HepG2 (cell line): Measurements from ENCODE around the gene IL32. TPM values are rescaled to one million over a fixed set of nuclear protein-coding genes. Genes with fewer than 3 reads are reported as not detected.

Source experiments
- ARID2 ChIP-seq: sonication (generic); formaldehyde crosslinking; IDR thresholded peaks from 2 replicates; pipeline ENCODE4 v1.8.1; 2022; ENCODE audit warnings: mild to moderate bottlenecking, missing genetic modification reagents, borderline replicate concordance
- BRCA1 ChIP-seq: sonication (generic); formaldehyde crosslinking; IDR thresholded peaks from 2 replicates; pipeline ENCODE4 v1.4.0; 2020; ENCODE audit warnings: missing genetic modification reagents
- CC2D1A ChIP-seq: sonication (generic); formaldehyde crosslinking; IDR thresholded peaks from 2 replicates; pipeline ENCODE4 v1.8.1; 2023; ENCODE audit warnings: mild to moderate bottlenecking, missing genetic modification reagents
- CEBPG ChIP-seq: IDR thresholded peaks from 2 replicates; pipeline ENCODE4 v1.6.1; 2016
- EED ChIP-seq: sonication (generic); formaldehyde crosslinking; IDR thresholded peaks from 2 replicates; pipeline ENCODE4 v1.5.0; 2020; ENCODE audit warnings: mild to moderate bottlenecking, missing genetic modification reagents
- ELF4 ChIP-seq: sonication (generic); formaldehyde crosslinking; IDR thresholded peaks from 2 replicates; pipeline ENCODE4 v1.5.0; 2020; ENCODE audit warnings: missing genetic modification reagents, mild to moderate bottlenecking, moderate library complexity, borderline replicate concordance
- HHEX ChIP-seq: IDR thresholded peaks from 2 replicates; pipeline ENCODE4 v1.6.1; 2016; ENCODE audit warnings: control low read depth
- KLF12 ChIP-seq: sonication (generic); formaldehyde crosslinking; IDR thresholded peaks from 2 replicates; pipeline ENCODE4 v1.4.0; 2020; ENCODE audit warnings: missing genetic modification reagents, borderline replicate concordance
- MLLT10 ChIP-seq: sonication (generic); formaldehyde crosslinking; IDR thresholded peaks from 2 replicates; pipeline ENCODE4 v1.4.0; 2020; ENCODE audit warnings: missing genetic modification reagents
- RNF2 ChIP-seq: fragments of 450-650 bp; conservative IDR thresholded peaks from 2 replicates; pipeline ENCODE4 v1.6.1; 2016; ENCODE audit warnings: low read depth
- SRSF1 ChIP-seq: fragments of 200-400 bp; formaldehyde crosslinking; optimal IDR thresholded peaks from 2 replicates; pipeline ENCODE3; 2017; ENCODE audit warnings: mild to moderate bottlenecking, low read depth, low read length, moderate library complexity
- ZKSCAN1 ChIP-seq: fragments of 150-350 bp; IDR thresholded peaks from 2 replicates; pipeline ENCODE4 v1.6.1; 2014; ENCODE audit warnings: low read length
- ZMYM2 ChIP-seq: sonication (generic); formaldehyde crosslinking; IDR thresholded peaks from 2 replicates; pipeline ENCODE4 v1.8.0; 2022; ENCODE audit warnings: mild to moderate bottlenecking, missing genetic modification reagents
- ZNF17 ChIP-seq: sonication (generic); formaldehyde crosslinking; IDR thresholded peaks from 2 replicates; pipeline ENCODE4 v1.5.0; 2020; ENCODE audit warnings: mild to moderate bottlenecking, missing genetic modification reagents
- ZNF251 ChIP-seq: sonication (generic); formaldehyde crosslinking; IDR thresholded peaks from 2 replicates; pipeline ENCODE4 v1.9.0; 2021; ENCODE audit warnings: mild to moderate bottlenecking, missing genetic modification reagents
- polyA plus RNA-seq, 8 experiments: library from polyadenylated mRNA; depleted of rRNA in 3 of 8; stranded (reverse) in 7 of 8; unstranded in 1 of 8; fragments of >200 nt; fragmentation: Illumina TruSeq in 4 of 8; extraction: Trizol in 4 of 8; gene quantifications; 2 replicates each; pipeline versions ENCODE4 v1.2.1 to v1.2.3, GENCODE V29; 2011 to 2016; ENCODE audit warnings: low read depth in 4 of 8, missing spikeins in 1 of 8, mixed read lengths in 1 of 8; ENCODE audit not compliant: insufficient read depth in 1 of 8
- total RNA-seq, 5 experiments: library from RNA; depleted of rRNA; stranded (reverse); fragments of >200 nt; fragmentation: Illumina TruSeq; extraction: Trizol; gene quantifications; 2 replicates each; pipeline ENCODE4 v1.2.3, GENCODE V29; 2016; ENCODE audit warnings: low read depth in 1 of 5
- TF ChIP-seq, protein P1 (sequence below): sonication (generic); formaldehyde crosslinking; IDR thresholded peaks from 2 replicates; pipeline ENCODE4 v1.4.0; 2020; ENCODE audit warnings: missing genetic modification reagents
- TF ChIP-seq, protein P2 (sequence below): sonication (generic); formaldehyde crosslinking; IDR thresholded peaks from 2 replicates; pipeline ENCODE4 v1.5.0; 2020; ENCODE audit warnings: missing genetic modification reagents, mild to moderate bottlenecking, borderline replicate concordance
- TF ChIP-seq, protein P3 (sequence below): sonication (generic); formaldehyde crosslinking; IDR thresholded peaks from 2 replicates; pipeline ENCODE4 v1.4.0; 2020; ENCODE audit warnings: mild to moderate bottlenecking, missing genetic modification reagents
- TF ChIP-seq, protein P4 (sequence below): fragments of 450-650 bp; IDR thresholded peaks from 2 replicates; pipeline ENCODE4 v1.6.1; 2017; ENCODE audit warnings: mild to moderate bottlenecking

The IL32 gene
- total and polyA plus RNA-seq, 2 of the 13 experiments (the other 11 are each of a cell fraction or from before 2014, with no cell fraction given), result 115 to 165 TPM

DNA sequence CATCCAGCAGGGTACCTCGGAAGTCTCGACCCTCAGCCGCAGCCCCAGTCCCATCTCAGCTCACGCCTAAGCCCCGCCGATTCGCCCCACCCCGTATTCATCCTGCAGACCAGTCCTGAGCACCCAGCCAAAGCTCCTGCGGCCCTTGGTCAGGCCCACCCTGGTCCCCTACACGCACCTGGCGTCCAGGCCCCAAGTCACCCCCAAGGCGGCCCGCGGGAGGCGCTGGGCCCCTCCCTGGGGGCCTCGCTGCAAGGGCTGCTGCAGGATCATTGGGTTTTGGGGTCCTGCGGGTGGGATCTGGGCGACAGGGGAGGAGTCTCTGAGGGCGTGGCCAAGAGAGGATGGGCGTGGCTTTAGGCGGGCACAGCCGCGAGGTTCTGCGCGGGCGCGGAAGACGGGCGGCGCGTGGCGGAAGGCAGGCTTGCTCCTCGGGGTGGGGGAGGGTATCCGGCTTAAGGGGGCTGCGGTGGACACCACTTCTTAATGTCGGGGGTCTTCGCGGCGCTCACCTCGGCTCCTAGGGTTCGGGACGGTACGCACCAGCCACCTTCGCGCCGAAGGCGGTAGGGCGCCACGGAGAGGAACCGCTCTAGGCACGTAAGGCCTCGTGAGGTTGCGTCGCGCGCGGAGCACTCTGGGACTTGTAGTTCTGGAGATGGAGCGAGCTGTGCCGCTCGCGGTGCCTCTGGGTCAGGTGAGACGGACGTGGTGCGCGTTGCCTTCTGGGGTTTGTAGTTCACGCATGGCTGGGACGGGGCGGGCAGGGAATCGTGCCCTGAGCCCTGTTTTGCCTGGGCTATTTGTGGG, 41.6 kb upstream of the IL32 start, which contains the start of the genes HCFC1R1 and THOC6 (continued):
- TF ChIP-seq, protein P1, sequence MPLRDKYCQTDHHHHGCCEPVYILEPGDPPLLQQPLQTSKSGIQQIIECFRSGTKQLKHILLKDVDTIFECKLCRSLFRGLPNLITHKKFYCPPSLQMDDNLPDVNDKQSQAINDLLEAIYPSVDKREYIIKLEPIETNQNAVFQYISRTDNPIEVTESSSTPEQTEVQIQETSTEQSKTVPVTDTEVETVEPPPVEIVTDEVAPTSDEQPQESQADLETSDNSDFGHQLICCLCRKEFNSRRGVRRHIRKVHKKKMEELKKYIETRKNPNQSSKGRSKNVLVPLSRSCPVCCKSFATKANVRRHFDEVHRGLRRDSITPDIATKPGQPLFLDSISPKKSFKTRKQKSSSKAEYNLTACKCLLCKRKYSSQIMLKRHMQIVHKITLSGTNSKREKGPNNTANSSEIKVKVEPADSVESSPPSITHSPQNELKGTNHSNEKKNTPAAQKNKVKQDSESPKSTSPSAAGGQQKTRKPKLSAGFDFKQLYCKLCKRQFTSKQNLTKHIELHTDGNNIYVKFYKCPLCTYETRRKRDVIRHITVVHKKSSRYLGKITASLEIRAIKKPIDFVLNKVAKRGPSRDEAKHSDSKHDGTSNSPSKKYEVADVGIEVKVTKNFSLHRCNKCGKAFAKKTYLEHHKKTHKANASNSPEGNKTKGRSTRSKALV (CRISPR knock-in tag), result no peak
- TF ChIP-seq SRSF1, result peak; percentile 95
- TF ChIP-seq, protein P2, sequence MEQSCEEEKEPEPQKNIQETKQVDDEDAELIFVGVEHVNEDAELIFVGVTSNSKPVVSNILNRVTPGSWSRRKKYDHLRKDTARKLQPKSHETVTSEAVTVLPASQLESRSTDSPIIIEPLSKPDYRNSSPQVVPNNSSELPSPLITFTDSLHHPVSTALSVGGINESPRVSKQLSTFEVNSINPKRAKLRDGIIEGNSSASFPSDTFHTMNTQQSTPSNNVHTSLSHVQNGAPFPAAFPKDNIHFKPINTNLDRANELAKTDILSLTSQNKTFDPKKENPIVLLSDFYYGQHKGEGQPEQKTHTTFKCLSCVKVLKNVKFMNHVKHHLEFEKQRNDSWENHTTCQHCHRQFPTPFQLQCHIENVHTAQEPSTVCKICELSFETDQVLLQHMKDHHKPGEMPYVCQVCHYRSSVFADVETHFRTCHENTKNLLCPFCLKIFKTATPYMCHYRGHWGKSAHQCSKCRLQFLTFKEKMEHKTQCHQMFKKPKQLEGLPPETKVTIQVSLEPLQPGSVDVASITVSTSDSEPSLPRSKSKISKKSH (CRISPR knock-in tag), result no peak
- no peak; the same call in 1 of the 2 replicates for TF ChIP-seq ELF4 (CRISPR knock-in tag)
- no peak for TF ChIP-seq BRCA1 (CRISPR knock-in tag)
- TF ChIP-seq CEBPG (CRISPR knock-in tag), result peak; percentile 81
- TF ChIP-seq MLLT10 (CRISPR knock-in tag), result no peak
- no peak for TF ChIP-seq CC2D1A
- TF ChIP-seq ARID2 (CRISPR knock-in tag), result peak; percentile 46; the same call in 1 of the 2 replicates
- TF ChIP-seq EED (CRISPR knock-in tag), result no peak; the same call in 1 of the 2 replicates
- TF ChIP-seq, protein P3, sequence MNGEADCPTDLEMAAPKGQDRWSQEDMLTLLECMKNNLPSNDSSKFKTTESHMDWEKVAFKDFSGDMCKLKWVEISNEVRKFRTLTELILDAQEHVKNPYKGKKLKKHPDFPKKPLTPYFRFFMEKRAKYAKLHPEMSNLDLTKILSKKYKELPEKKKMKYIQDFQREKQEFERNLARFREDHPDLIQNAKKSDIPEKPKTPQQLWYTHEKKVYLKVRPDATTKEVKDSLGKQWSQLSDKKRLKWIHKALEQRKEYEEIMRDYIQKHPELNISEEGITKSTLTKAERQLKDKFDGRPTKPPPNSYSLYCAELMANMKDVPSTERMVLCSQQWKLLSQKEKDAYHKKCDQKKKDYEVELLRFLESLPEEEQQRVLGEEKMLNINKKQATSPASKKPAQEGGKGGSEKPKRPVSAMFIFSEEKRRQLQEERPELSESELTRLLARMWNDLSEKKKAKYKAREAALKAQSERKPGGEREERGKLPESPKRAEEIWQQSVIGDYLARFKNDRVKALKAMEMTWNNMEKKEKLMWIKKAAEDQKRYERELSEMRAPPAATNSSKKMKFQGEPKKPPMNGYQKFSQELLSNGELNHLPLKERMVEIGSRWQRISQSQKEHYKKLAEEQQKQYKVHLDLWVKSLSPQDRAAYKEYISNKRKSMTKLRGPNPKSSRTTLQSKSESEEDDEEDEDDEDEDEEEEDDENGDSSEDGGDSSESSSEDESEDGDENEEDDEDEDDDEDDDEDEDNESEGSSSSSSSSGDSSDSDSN (CRISPR knock-in tag), result peak; percentile 35; the same call in 1 of the 2 replicates
- no peak for TF ChIP-seq ZKSCAN1
- no peak for TF ChIP-seq HHEX (CRISPR knock-in tag)
- 0 out of 2 replicates have a peak, but pooled peaks have one; percentile 30 for TF ChIP-seq ZNF17
- TF ChIP-seq RNF2, result peak; percentile 65; the same call in 1 of the 2 replicates
- TF ChIP-seq, protein P4, sequence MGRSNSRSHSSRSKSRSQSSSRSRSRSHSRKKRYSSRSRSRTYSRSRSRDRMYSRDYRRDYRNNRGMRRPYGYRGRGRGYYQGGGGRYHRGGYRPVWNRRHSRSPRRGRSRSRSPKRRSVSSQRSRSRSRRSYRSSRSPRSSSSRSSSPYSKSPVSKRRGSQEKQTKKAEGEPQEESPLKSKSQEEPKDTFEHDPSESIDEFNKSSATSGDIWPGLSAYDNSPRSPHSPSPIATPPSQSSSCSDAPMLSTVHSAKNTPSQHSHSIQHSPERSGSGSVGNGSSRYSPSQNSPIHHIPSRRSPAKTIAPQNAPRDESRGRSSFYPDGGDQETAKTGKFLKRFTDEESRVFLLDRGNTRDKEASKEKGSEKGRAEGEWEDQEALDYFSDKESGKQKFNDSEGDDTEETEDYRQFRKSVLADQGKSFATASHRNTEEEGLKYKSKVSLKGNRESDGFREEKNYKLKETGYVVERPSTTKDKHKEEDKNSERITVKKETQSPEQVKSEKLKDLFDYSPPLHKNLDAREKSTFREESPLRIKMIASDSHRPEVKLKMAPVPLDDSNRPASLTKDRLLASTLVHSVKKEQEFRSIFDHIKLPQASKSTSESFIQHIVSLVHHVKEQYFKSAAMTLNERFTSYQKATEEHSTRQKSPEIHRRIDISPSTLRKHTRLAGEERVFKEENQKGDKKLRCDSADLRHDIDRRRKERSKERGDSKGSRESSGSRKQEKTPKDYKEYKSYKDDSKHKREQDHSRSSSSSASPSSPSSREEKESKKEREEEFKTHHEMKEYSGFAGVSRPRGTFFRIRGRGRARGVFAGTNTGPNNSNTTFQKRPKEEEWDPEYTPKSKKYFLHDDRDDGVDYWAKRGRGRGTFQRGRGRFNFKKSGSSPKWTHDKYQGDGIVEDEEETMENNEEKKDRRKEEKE, result no peak
- no peak for TF ChIP-seq ZNF251 (CRISPR knock-in tag)
- no peak for TF ChIP-seq ZMYM2 (CRISPR knock-in tag)
- TF ChIP-seq KLF12 (CRISPR knock-in tag), result peak; percentile 27; the same call in 1 of the 2 replicates
